GM19239 (cell line): ENCODE results near the gene NADSYN1.

Experiments used
- DNase-seq: peaks from one replicate; pipeline ENCODE4 v3.0.0; 2011; ENCODE audit warnings: low spot score; ENCODE audit not compliant: insufficient read length
- FAIRE-seq: peaks from 2 replicates; lab custom pipeline; 2011; peaks lifted over from hg19 to GRCh38; lab: Jason Lieb, UNC

The NADSYN1 gene

GRCh38 chr11:71488681-71489270 is 35.8 kb downstream of the NADSYN1 start:
- DNase-seq (no peak), FAIRE-seq (no peak)

- DNase-seq = peak; percentile 54
- no peak for FAIRE-seq
Measured at GRCh38 chr11:71489311-71490043, 36.5 kb downstream of the NADSYN1 start.

GRCh38 chr11:71490044-71490730 is 37.2 kb downstream of the NADSYN1 start:
- DNase-seq (no peak), FAIRE-seq (no peak)

DNA sequence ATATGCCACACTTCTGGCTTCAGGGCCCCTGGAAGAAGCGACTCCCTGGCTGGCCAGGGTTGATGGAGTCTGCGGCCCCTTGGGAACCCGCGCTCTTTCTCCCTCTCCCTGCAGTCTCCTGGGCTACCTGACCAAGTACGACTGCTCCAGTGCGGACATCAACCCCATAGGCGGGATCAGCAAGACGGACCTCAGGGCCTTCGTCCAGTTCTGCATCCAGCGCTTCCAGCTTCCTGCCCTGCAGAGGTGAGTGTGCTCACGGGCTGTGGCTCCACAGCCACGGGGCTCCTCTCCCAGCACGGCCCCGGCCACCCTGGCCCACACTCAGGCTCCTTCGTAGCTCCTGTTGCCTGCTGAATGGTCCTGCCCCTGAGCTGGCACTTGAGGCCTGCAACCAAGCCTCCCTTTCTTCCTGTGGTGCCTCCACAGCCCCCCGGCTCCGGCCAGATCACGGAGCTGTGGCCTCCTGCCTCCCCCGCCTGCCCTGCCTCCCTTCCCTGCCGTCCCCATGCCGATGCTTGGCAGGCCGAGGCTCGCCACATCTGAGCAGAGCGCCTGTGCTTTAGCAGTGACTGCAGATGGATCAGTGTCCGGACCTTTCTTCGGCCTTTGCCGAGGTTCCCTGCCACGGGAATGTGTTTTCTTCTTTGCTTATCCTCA is 37.9 kb downstream of the NADSYN1 start:
- DNase-seq = no peak
- FAIRE-seq = no peak

DNA sequence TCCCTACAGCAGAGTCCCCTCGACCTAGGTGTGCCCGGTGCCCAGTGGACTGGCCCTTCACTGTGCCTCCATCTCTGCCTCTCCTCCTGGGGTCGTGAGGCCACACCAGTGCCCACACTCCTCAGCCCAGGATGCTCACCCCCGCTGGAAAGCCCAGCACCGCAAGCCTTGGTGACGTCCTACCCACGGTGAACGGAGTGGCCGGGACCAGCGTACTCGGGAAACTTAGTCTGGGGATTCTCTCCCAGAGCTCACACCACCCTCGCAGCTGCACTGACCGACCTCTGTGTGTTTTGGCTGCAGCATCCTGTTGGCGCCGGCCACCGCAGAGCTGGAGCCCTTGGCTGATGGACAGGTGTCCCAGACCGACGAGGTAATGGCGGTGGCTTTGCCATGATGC is 38.5 kb downstream of the NADSYN1 start:
- FAIRE-seq = no peak
- DNase-seq = no peak

DNA sequence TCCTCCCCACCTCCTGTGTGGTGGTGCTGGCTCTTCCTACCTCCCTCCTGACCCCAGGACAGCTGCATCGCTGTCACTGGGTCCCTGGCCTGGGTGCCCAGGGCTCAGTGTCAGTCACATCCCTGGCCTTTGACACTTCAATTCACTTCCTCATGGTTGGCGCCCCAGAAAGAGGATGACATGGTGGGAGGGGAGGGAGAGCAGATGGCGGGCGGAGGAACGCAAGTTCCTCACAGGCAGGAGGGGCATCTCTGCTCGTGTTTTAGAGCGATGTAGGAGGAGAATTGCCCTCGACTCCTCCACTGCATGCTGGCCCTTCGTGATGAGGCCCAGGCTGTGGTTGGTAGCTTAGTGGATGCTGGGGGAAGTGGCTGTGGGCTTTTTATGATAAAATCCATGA is 38.9 kb downstream of the NADSYN1 start:
- DNase-seq (no peak), FAIRE-seq (no peak)

DNA sequence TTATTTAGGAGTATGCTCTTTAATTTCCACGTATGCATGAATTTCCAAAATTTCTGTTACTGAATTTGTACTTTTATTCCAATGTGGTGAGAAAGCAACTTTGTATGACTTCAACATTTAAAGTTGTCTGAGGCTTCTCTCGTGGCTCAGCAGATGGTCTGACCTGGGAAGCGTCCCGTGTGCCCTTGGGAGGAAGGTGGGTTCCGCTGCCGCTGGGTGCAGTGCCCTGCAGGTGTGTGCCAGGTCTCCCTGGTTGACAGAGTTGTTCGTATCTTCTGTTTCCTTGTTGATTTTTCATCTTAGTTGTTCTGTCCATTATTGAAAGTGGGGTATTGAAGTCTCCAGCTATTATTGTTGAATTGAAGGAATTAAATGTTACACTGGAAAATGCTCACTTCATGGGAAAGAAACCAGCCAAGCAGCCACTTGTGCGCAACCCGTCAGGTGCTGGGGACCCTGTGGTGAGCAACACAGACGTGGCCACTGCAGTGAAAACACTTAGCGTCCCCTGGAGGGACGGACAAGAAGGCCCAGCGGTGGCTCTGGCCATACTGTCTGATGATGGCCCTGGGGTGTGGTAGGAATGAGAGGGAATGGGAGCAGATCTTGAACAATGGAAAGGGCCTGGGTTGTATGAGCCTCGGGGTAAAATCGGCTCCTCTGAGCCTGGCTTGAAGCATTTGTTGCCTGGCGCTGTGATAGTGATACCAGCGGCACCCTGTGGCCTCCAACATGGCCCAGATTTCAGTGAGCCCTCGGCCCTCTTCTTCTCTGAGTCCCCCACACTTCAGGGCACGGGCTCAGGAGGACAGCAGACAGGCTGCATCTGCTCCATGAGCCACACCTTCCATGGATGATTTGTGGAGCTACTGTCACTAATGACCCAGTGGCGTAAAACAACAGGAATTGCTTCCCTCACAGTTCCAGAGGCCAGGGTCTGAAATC is 42.6 kb downstream of the NADSYN1 start:
- no peak for DNase-seq
- FAIRE-seq = no peak

DNA sequence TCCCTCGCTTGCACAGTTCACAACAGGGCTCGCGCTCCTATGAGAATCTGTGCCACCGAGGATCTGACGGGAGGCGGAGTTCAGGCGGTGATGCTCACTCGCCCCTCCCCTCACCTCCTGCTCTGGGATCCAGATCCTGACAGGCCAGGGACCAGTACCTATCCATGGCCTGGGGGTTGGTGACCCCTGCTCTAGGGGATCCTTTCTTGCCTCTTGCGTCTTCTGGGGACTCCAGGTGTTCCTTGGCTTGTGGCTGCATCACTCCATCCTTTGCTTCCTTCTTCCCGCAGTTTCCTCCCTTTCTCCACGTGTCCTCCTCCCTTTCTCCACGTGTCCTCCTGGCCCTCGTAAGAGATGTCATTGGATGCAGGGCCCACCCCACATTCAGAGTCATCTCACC is 43.4 kb downstream of the NADSYN1 start:
- DNase-seq (no peak), FAIRE-seq (no peak)

DNA sequence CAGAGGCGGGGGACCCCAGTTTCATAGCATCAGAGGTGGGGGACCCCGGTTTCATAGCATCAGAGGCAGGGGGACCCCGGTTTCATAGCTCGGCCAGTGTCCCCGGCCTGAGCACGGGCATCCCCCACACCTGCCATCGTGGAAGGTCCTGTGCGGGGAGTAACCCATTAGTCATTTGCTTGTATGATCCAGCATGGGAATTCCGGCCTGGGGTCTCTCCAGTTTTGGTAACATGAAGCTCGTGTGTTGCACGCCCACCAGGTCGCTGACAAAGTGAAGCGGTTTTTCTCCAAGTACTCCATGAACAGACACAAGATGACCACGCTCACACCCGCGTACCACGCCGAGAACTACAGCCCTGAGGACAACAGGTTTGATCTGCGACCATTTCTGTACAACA is 45.1 kb downstream of the NADSYN1 start:
- DNase-seq (no peak), FAIRE-seq (no peak)

- FAIRE-seq = no peak
- no peak for DNase-seq
Measured at GRCh38 chr11:71499125-71499524, 46.1 kb downstream of the NADSYN1 start.

DNA sequence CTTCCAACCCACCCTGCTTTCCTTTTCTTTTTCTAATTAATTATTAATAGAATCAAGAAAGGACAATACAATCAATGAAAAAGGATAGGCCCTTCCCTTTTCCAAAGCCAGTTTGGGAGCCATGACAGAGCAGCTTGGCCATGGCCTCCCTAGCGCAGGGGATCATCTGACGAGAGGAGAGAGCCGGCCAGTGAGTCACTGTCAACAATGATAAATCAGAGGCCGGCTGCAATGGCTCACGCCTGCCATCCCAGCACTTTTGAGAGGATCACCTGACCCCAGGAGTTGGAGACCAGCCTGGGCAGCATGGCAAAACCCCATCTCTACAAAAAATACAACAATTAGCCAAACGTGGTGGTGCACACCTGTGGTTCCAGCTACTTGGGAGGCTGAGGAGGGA is 46.5 kb downstream of the NADSYN1 start:
- no peak for DNase-seq
- FAIRE-seq = no peak

DNA sequence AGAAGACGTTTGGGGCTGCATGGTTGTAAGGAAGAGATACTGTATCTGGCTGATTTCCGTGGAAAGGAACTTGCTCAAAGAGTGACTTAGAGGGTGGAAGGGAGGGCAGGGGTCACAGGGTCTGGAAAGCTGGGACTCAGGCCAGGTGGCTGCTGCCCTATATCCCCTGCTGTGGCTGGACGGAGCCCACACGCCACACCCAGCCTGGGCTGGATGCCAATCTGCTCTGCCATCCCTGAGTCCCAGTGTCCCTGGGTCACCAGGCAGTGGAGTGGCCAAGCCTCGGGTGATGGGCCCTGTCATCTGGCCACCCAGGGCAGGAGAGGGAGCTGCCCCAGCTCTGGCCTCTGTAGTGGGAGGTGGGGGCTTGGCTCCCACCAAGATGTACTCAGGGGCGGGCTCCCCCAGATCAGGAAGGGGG is 47.6 kb downstream of the NADSYN1 start:
- no peak for FAIRE-seq
- DNase-seq = no peak

GRCh38 chr11:71501071-71501985 is 48.3 kb downstream of the NADSYN1 start:
- DNase-seq (no peak), FAIRE-seq (no peak)

- DNase-seq (no peak), FAIRE-seq (no peak)
Measured at GRCh38 chr11:71502026-71502425, 49.0 kb downstream of the NADSYN1 start.

DNA sequence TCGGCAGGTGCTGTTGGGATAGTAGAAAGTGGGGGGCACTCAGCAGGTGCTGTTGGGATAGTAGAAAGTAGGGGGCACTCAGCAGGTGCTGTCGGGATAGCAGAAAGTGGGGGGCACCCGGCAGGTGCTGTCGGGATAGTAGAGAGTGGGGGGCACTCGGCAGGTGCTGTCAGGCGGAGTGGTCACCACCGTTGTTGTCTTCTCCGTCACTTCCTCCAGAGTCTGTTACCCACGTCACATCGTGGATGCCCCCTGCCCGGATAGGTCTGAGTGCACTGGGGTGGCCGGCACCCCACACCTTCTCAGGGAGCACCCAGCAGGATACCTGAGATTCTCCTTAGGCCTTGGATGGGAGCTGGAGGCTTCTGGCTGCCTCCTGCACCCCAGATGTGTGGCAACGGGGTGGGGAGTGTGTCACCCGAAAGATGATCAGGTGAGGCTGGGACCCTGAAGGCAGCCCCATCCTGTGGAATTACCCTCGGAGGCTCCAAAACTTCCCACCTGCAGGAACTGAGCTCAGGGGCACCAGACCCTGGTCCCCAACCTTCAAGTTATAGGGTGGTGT is 50.0 kb downstream of the NADSYN1 start:
- no peak for DNase-seq
- no peak for FAIRE-seq

- no peak for DNase-seq
- no peak for FAIRE-seq
Measured at GRCh38 chr11:71504531-71504930, 51.5 kb downstream of the NADSYN1 start.

- FAIRE-seq = no peak
Measured at GRCh38 chr11:71505001-71505400, 52.0 kb downstream of the NADSYN1 start.

GRCh38 chr11:71505781-71506180 is 52.8 kb downstream of the NADSYN1 start:
- FAIRE-seq = no peak
- no peak for DNase-seq

More at GRCh38 chr11:71505001-71505400, 52.0 kb downstream of the NADSYN1 start:
- DNase-seq = no peak

DNA sequence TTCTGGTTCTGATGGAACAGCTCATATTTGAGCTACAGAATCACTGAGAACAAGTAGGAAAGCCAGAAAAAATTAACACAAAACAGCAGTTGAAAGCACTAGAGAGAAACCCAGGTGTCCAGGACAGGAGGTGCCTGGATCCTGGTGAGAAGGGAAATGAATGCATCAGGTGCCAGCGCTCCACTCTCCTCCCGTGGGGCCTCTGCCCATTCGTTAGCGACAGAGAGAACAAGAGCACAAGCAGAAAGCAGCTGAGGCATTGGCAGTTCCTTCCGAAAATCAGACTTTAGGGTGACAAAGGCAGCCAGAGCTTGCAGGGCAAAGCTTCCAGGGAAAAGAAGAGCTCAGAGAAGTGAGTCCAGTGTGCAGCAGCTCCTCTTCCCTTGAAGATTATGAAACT is 54.1 kb downstream of the NADSYN1 start:
- DNase-seq = no peak
- FAIRE-seq = no peak
